Sigmoid colon (tissue), 4 donors: ENCODE results near the gene ALDH4A1.

ENCODE experiments used
- EP300 ChIP-seq, 4 donors: sonication (generic); formaldehyde crosslinking; IDR thresholded peaks; one replicate each; pipeline ENCODE4 v1.6.1; 2017; ENCODE audit warnings: antibody characterized with exemption in 4 of 4
- TF ChIP-seq, protein P1 (sequence below), 4 experiments: fragments of 450-650 bp in 3 of 4; fragments of 200-600 bp in 1 of 4; IDR thresholded peaks; one replicate each; pipeline ENCODE4 v1.5.1; 2016 to 2019; ENCODE audit warnings: antibody characterized with exemption in 4 of 4, mild to moderate bottlenecking in 3 of 4, moderate library complexity in 2 of 4

DNA sequence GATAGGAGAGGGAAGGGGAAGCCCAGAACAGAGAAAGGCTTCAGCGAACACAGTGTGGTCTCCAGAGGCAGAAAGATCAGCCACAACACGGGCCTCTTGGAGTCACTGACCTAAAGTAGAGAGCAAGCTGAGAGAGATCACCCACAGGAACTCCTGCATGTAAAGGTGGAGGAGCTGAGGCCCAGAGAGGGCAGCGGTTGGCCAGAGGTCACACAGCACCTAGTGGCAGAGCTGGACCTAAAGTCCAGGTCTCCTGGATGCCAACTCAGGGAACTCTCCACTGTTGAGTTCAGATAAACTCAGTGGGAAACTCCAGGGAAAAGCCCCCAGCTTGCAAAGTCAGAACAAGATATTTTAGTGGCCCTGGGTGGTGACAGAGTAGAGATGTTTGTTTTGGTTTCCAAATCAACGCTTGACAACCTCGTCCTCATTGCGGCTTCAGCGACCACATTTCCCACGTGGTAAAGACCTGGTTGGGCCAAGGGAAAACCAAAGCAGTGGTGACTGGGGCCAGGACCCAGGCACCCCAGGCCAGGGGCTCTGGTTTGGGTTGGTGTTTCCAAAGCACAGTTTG, 49.5 kb upstream of the ALDH4A1 start:
- TF ChIP-seq, protein P1, sequence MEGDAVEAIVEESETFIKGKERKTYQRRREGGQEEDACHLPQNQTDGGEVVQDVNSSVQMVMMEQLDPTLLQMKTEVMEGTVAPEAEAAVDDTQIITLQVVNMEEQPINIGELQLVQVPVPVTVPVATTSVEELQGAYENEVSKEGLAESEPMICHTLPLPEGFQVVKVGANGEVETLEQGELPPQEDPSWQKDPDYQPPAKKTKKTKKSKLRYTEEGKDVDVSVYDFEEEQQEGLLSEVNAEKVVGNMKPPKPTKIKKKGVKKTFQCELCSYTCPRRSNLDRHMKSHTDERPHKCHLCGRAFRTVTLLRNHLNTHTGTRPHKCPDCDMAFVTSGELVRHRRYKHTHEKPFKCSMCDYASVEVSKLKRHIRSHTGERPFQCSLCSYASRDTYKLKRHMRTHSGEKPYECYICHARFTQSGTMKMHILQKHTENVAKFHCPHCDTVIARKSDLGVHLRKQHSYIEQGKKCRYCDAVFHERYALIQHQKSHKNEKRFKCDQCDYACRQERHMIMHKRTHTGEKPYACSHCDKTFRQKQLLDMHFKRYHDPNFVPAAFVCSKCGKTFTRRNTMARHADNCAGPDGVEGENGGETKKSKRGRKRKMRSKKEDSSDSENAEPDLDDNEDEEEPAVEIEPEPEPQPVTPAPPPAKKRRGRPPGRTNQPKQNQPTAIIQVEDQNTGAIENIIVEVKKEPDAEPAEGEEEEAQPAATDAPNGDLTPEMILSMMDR (IDR thresholded peaks at IDR 0.05) = no peak
- no peak for TF ChIP-seq EP300 (IDR thresholded peaks at IDR 0.05)
